Activated CD4-positive, alpha-beta T cell treated with anti-CD3 and anti-CD28 coated beads, Interleukin-10, Interleukin-2, amounts not matched to agents 100 ng/mL and 50 ng/mL, durations not matched to agents 16 hours and 8 hours (primary cell): ENCODE results near the gene SPON2.

Experiments used
- DNase-seq: peaks from one replicate; pipeline ENCODE4 v3.0.0-alpha.2; 2020

SPON2 gene

GRCh38 chr4:1193206-1194009 lies 21.0 kb upstream of the SPON2 start:
- DNase-seq, result no peak

DNA sequence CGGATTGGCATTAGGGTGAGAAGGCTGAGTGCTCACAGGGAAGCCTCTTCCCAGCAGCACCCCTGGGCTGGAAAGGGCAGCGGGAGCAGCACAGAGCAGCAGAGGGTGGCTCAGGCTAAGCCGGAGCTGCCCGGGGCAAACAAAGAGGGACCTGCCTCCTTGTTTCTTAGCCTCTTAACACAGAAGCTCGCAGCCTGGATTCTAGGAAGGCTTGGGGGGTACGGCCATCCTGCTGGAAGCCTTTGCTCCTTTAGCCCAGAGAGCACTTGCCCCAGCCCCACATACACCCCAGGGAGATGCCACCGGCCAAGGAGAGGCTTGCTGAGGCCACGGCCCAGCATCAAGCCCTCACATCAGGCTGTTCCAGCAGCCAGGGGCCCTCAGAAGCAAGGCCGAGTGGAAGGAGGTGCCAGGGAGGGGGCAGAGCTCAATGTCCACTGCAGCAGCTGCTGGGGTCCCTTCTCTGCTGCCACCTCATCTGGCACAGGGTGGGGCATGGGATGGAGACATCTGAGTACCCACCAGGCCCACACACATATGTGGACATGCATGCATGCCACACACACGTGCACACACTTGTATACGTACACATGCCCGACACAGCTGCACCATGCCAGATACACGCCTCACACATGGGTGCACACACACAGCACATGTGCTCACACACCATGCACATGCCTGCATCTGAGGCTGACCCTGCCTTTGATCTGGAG lies 20.3 kb upstream of the SPON2 start:
- no peak for DNase-seq

DNA sequence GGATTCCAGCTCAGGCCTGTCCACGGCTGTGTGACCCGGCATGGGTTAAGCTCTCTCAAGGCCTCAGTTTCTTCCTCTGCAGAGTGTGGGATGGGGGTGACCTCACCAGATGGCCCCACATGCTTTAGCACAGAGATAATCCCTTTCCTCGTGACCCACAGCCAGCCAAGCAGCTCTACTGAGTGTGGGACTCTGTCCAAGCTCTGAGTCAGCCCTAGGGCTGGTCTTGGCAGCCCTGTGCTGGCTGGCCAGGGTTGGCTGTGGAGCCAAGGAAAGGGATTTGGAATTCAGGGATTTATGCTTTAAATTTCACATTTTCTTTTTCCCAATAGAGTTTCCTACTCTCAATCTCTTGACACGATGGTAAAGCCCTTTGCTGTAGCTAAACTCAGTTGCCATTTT lies 19.7 kb upstream of the SPON2 start:
- no peak for DNase-seq

DNA sequence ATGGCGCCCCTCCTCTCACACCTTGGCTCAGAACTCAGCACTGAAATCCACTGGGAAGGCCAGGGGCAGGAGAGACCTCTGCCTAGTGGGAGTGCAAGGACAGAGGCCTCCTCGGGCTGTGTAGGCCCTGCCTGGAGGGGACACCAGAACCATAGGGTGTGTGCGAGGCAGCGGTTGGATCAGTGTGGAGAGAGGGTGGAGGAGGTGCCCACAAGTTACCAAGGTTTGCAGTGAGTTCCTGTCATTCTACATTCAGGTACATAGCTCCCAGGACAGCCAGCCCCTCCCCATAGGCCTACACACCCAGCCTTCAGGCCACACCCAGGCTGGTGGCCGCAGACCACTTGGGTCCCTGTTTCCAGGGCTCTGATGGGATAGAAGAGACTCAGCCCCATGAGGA lies 19.2 kb upstream of the SPON2 start:
- no peak for DNase-seq

GRCh38 chr4:1187182-1187581 lies 14.8 kb upstream of the SPON2 start:
- peak; percentile 61 for DNase-seq

GRCh38 chr4:1183985-1184773 lies 11.8 kb upstream of the SPON2 start:
- no peak for DNase-seq

DNA sequence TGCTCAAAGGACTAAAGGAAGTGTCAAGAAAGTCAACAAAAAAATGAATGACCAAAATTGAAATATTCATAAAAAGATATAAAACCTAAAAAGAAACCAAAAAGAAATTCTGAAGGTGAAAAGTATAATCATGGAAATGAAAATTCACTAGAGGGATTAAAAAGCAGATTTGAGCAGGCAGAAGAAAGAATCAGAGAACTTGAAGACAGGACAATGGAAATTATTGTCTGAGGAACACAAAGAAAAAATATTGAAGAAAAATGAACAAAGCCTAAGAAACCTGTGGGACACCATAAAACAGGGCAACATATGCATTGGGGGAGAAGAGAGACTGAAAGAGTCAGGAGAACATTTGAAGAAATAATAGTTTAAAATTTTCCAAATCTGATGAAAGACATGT lies 9.9 kb upstream of the SPON2 start:
- DNase-seq, result no peak

GRCh38 chr4:1180663-1181062 lies 8.3 kb upstream of the SPON2 start:
- no peak for DNase-seq

- no peak for DNase-seq
Observed at GRCh38 chr4:1179976-1180375, 7.6 kb upstream of the SPON2 start.

DNA sequence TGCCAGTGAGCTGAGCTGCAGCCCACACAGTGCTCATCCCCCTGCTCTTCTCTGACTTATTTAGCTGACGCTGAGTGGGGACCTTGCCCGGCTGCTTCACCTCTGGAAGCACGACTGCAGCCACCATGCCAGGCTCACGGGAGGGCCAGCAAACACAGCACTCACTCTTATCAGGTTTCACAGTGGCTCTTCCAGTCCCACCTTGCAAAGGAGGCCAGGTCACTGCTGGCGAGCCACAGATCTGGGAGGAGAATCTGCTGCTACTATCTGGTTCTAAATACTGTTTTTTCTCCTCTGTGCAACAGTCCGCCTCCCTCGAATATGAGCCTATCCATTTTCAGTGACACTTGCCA lies 6.7 kb upstream of the SPON2 start:
- no peak for DNase-seq

- no peak for DNase-seq
Observed at GRCh38 chr4:1178300-1179088, 6.1 kb upstream of the SPON2 start.

- DNase-seq, result no peak
Observed at GRCh38 chr4:1177274-1178141, 5.1 kb upstream of the SPON2 start.

GRCh38 chr4:1176398-1177273 lies 4.3 kb upstream of the SPON2 start:
- no peak for DNase-seq

DNA sequence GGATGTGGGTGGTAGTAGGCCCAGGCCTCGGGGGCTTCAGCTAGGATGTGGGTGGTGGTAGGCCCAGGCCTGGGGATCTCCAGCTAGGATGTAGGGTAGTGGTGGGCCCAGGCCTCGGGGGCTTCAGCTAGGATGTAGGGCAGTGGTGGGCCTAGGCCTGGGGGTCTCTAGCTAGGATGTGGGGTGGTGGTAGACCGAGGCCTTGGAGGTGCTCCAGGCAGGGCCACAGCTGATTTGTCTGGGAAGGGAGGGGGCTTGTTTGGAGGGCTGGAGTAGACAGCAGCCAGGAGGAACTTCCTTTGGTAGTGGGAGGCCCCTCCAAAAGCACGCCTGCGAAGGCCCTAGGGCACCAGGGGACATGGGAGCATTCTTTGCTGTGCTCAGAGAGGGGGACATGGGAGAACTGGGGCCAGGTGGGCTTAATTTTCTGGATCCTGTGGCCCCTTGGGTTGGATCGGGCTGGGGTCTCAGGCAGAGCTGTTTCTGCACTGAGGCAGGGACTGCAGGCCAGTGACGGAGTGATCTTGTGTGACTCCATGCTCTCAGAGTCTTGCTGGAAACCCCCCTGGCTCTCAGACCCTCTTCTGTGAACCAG lies 3.3 kb upstream of the SPON2 start:
- no peak for DNase-seq

DNA sequence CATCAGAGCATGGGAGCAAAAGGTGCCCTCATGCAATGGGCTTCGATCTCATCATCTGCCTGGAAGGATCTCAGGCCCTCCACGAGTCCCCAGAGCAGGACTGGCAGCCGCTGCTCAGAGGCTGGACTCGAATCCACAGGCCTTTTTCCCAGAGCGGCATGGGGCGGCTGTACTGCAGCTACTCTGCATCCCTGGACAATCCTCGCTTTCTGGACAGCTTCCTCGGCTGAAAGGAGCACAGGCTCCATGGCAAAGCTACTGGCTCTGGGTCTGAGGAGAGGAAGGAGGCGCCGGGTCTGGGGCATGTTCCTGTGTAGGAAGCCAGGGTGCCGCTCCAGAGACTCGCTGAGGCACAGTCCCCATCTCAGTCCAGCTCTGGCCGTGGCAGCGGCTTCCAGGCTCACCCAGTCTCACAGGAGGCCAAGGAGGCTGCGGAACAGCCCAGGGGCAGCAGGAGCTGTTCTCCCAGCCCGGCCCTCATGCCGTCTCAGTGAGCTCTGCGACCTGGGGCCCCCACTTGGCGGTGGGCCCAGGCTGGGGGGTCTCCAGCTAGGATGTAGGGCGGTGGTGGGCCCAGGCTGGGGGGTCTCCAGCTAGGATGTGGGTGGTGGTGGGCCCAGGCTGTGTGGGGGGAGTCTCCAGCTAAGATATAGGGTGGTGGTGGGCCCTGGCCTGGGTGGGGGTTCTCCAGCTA lies 2.7 kb upstream of the SPON2 start:
- DNase-seq, result no peak

GRCh38 chr4:1172971-1173757 lies 781 bp upstream of the SPON2 start:
- DNase-seq, result no peak

DNA sequence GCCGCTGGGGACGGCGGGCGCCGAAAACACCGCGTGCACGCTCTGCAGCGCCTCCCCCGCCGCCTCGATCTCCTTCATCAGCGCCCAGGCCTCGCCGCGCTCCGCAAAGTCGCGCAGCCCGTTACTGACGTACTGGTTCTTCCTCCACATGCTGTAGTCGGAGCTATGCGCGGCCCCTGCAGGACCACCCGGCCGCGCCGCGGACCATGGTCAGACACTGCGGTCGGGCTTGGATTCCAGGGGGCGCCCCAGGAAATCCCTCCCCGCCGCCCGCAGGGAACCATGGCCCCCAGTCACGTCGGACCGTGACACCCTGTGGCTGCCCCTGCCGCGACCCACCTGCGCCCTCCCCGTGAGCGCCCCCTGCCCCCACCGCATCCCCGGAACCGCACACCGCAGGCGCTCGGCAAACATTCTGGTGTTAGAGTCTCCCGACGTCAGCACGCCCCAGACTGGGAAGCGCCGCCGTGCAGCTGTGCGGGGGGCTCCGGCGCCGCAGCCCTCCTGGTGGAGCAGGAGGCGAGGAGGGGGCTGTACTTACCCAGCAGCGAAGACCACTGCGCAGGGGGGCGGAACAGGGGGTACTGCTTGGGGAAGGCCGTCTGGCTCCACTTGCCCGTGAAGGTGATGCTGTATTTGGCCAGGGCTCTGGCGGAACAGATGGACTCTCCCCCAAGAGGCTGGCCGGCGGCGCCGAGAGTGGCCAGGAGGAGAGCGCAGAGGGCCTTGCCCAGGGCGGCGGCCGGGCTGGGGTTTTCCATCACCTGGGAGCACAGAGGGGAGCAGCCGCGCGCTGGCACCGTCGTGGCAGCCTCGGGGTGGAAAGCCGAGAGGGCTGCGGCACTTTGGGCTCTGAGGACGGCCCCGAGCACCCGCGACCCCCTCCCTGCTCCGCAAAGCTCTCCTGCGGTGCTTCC lies 814 bp downstream of the SPON2 start:
- peak; percentile 53 for DNase-seq

- no peak for DNase-seq
Observed at GRCh38 chr4:1170976-1171310, 1.4 kb downstream of the SPON2 start.
